Measurements from ENCODE around the gene EFEMP2.

Gene EFEMP2

DNA sequence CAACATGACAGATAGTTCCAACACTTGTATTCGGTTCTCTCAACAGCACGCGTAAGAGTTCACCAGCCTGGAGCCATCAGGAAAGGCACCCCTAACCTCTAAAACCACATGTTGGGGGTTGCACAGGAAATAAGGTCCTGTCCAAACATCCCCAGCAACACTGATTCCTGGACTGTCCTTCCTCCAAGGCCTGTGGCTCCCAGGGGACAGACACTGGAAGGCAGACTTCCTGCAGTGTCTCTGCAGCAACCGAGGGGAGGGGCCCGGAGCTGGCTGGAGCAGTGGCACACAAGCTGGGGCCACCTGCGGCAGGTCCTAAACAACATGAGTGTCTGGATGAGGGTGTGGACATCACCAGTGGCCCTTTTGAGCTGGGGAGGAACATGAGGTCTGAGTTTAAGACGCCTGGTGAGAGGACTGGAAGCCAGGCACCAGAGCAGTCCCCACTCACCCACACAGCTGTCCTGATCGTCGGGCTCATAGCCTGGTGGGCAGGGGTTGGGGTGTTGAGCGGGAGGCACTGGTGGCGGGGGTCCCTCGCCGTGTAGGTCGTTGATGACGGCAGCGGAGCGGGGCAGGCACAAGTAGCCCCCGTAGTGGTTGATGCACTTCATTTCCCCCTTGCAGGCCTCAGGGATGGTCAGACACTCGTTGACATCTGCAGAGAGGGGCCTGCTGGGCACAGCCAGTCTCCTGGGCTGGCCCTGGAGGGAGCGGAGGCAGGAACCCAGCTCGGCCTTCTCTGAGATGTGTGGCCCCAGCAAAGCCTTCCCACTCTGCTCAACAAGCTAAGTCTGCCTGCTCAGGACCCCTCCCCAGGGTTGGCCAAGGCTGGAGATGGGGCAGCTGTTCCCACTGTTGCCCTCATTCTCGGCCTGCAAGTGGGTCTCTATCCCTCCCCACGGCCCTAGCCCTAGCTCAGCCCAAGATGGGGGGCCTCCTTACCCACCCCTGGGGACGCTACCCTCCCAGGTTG is 1.6 kb downstream of the EFEMP2 start:
- H3K27me3 ChIP-seq (ENCODE audit: insufficient read depth, low read length), result no peaks in the 10 kb centered on the region
- H3K79me2 ChIP-seq (ENCODE audit: control insufficient read depth, insufficient read depth, low read length, unreplicated experiment), result peaks cover 17% of the 10 kb centered on the region
- H3K36me3 ChIP-seq (ENCODE audit: insufficient read depth, low read length), result peaks cover 17% of the 10 kb centered on the region; the same call in 1 of the 2 replicates
- H2AFZ ChIP-seq (ENCODE audit: low read length, unreplicated experiment), result no peak overlapping the region
- H3K4me1 ChIP-seq (ENCODE audit: control insufficient read depth, insufficient read depth, low read length, unreplicated experiment), result peaks cover 27% of the 10 kb centered on the region
- H3K4me3 ChIP-seq (ENCODE audit: low read depth, low read length), result peak overlapping the region; percentile 73
- peak overlapping the region; percentile 40; the same call in 1 of the 2 replicates for H3K27ac ChIP-seq (ENCODE audit: low read depth, low read length)

DNA sequence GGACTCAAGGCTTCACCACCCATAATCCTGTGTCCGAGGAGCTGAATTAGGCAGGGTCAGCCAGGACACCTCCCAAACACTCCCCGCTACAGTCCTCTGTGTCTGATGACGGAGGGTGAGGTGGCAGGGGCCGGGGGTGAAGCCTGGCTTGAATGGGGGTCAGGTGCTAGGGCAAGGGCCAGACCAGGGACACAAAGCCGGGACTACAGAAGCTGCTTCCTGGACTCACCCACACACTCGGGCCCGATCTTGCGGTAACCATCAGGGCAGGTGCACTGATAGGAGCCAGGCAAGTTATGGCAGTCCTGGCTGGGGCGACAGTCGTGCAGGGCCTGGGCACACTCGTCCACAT is 2.3 kb downstream of the EFEMP2 start:
- Histone ChIP-seq H3K4me1 (ENCODE audit: control insufficient read depth, insufficient read depth, low read length, unreplicated experiment) (peaks cover 27% of the 10 kb centered on the region), H3K36me3 (ENCODE audit: insufficient read depth, low read length) (peaks cover 20% of the 10 kb centered on the region; the same call in 1 of the 2 replicates), H3K27ac (ENCODE audit: low read depth, low read length) (no peak overlapping the region), H3K27me3 (ENCODE audit: insufficient read depth, low read length) (no peaks in the 10 kb centered on the region), H3K4me3 (ENCODE audit: low read depth, low read length) (peak overlapping the region; percentile 73), H3K79me2 (ENCODE audit: control insufficient read depth, insufficient read depth, low read length, unreplicated experiment) (peaks cover 17% of the 10 kb centered on the region), H2AFZ (ENCODE audit: low read length, unreplicated experiment) (no peak overlapping the region)

DNA sequence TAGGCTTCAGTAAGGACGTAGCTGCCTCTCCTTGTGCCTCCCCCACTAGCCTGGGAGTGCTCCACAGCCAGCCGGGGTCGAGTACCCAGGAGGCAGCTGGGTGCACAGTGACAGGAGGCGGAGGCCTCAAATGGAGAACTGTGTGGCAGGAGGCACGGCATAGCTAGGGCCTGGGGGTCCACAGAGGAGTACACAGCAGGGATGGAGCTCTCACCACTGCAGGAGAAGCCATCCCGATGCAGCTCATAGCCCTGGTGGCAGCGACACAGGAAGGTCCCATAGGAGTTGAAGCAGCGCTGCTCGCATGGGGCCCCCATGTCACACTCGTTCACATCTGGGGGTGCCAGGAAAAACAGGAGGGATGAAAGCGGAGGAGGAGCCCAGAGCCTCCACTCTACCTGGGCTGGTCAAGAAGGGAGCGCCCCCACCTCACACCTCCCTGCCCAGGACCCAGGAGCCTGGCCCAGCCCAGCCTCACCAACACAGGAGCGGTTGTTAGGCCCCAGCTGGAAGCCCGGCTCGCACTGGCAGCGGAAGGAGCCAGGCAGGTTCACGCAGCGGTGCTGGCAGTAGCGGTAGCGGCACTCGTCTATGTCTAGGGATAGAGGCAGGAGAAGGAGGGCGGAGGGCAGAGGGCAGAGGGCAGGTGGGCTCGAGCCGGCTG is 2.8 kb downstream of the EFEMP2 start:
- no peak overlapping the region for H2AFZ ChIP-seq (ENCODE audit: low read length, unreplicated experiment)
- H3K27ac ChIP-seq (ENCODE audit: low read depth, low read length), result no peak overlapping the region
- H3K4me3 ChIP-seq (ENCODE audit: low read depth, low read length), result no peak overlapping the region; the same call in 1 of the 2 replicates
- no peaks in the 10 kb centered on the region for H3K27me3 ChIP-seq (ENCODE audit: insufficient read depth, low read length)
- H3K4me1 ChIP-seq (ENCODE audit: control insufficient read depth, insufficient read depth, low read length, unreplicated experiment), result peaks cover 27% of the 10 kb centered on the region
- H3K79me2 ChIP-seq (ENCODE audit: control insufficient read depth, insufficient read depth, low read length, unreplicated experiment), result peaks cover 17% of the 10 kb centered on the region
- peaks cover 20% of the 10 kb centered on the region; the same call in 1 of the 2 replicates for H3K36me3 ChIP-seq (ENCODE audit: insufficient read depth, low read length)

DNA sequence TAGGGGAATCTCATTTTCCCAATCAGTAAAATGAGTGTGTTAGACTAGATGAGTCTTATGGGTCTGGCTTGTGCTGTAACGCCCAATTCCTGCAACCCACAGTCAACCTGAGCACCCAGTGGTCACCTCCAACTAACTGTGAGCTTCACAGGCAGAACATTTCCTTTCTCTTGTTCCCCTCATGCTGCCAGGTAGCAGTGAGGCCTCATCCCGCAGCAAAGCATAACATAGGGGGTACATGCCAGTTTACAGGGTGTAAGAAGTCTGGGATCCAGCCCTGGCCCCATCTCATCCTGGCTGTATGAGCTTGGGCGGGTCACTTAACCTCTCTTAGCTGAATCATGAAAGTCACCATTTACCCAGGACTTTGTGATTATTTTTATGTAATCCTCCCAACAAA is 3.7 kb downstream of the EFEMP2 start:
- Histone ChIP-seq H3K27ac (ENCODE audit: low read depth, low read length) (no peak overlapping the region), H3K27me3 (ENCODE audit: insufficient read depth, low read length) (no peaks in the 10 kb centered on the region), H3K79me2 (ENCODE audit: control insufficient read depth, insufficient read depth, low read length, unreplicated experiment) (peaks cover 17% of the 10 kb centered on the region), H3K4me1 (ENCODE audit: control insufficient read depth, insufficient read depth, low read length, unreplicated experiment) (peaks cover 27% of the 10 kb centered on the region), H2AFZ (ENCODE audit: low read length, unreplicated experiment) (no peak overlapping the region), H3K36me3 (ENCODE audit: insufficient read depth, low read length) (peaks cover 26% of the 10 kb centered on the region; the same call in 1 of the 2 replicates), H3K4me3 (ENCODE audit: low read depth, low read length) (no peak overlapping the region)

DNA sequence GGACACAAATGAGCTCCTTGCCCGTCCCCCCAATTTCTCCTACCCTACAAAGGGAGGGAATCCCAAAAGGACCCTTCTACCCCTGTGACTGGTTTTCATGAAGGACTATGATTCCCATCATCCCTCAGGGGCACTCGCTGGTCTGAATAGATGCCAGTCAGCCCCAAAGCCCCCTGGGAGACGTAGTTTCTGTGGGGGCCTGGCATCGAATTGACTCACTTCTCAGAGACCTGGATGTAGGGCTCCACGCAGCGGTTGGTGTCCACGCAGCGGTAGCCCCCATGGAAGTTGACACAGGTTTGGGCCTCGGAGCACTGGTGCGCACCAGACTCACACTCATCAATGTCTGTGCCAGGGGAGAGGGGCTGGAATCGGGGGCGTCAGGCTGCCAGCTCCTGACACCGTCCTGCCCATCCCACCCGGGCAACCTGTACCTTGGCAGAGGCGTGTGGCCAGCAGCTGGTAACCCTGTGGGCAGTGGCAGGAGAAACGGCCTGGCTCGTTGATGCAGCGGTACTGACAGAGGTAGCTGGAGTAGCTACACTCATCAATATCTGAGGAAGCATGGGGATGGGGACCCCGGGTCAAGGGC is 4.4 kb downstream of the EFEMP2 start:
- Histone ChIP-seq H3K36me3 (ENCODE audit: insufficient read depth, low read length) (peaks cover 26% of the 10 kb centered on the region; the same call in 1 of the 2 replicates), H3K4me3 (ENCODE audit: low read depth, low read length) (no peak overlapping the region), H3K27me3 (ENCODE audit: insufficient read depth, low read length) (no peaks in the 10 kb centered on the region), H2AFZ (ENCODE audit: low read length, unreplicated experiment) (no peak overlapping the region), H3K27ac (ENCODE audit: low read depth, low read length) (no peak overlapping the region), H3K79me2 (ENCODE audit: control insufficient read depth, insufficient read depth, low read length, unreplicated experiment) (peaks cover 20% of the 10 kb centered on the region), H3K4me1 (ENCODE audit: control insufficient read depth, insufficient read depth, low read length, unreplicated experiment) (peaks cover 25% of the 10 kb centered on the region)

DNA sequence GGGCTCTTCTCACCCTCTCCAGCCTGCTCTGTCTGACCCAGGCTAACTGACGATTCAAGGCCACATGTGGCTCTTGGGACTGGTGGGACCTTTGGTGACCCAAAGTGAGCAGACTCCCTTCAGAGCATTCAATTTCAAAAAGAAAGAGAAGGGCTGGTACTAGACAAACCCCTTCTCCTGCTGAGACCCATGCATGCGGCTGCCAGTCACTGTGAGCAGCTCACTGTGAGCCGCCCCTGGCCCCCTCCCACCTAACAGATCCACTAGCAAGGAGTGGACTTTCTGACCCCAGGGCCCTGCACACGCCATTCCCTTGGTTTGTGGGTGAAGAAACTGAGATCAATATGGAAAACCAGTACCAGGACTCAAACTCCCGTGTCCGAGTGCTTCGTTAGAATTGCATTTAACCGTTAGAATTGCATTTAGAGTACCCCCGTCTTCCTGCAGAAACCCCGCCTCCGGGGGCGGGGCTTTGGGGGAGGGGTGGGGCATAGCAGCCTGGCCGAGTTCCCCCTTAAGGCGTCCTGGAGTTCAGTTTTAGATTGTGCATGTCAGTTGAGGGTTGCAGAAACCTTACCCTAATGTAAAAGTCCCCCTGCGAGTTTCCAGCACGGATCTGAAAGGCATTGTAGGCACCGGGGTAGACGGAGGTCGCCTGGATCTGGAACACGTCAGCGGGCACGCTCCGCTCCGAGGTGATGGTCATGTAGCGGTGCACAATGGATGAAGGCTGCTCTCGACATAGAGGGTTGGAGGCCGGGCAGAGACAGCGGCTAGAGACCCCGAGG is 5.1 kb downstream of the EFEMP2 start:
- Histone ChIP-seq H3K36me3 (ENCODE audit: insufficient read depth, low read length) (peaks cover 26% of the 10 kb centered on the region; the same call in 1 of the 2 replicates), H3K4me1 (ENCODE audit: control insufficient read depth, insufficient read depth, low read length, unreplicated experiment) (peaks cover 28% of the 10 kb centered on the region), H3K27ac (ENCODE audit: low read depth, low read length) (no peak overlapping the region), H3K27me3 (ENCODE audit: insufficient read depth, low read length) (no peaks in the 10 kb centered on the region), H3K79me2 (ENCODE audit: control insufficient read depth, insufficient read depth, low read length, unreplicated experiment) (peaks cover 26% of the 10 kb centered on the region), H2AFZ (ENCODE audit: low read length, unreplicated experiment) (no peak overlapping the region), H3K4me3 (ENCODE audit: low read depth, low read length) (no peak overlapping the region)

DNA sequence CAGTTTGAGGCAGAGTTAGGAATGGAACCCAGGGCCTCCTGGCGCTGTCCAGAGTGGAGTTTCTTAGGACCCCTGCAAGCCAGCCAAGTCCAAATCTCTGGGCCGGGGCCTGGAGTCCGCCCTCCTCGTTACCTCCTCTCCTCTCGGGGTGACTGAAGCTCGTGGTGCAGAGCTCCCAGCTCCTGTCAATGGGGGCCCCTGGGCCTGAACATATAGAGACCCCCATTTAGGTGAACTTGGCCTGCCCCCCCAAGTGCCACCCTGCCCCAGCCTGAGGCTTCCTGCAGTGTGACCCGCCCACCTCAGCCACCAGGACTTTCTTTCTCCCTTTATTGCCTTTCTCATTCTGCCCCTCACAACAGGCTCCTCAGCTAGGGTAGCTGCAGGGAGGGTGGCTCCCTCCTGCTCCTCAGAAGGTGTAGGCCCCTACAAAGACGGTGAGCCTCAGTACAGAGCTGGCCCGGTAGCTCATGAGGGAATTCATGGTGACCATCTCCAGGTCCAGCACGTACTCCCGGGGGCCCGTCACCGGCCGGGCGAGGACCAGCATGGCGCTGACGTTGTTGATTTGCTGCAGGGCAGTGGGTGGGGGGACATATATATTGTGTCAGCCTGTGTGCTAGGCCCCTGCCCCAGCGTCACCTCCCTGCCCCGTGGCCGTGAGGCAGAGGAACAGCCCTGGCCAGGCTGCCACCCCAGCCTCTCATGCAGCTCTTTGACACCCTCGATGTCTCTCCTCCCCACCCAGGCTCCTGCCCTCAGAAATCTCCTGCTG is 5.9 kb downstream of the EFEMP2 start:
- H3K36me3 ChIP-seq (ENCODE audit: insufficient read depth, low read length), result peaks cover 26% of the 10 kb centered on the region; the same call in 1 of the 2 replicates
- H3K27me3 ChIP-seq (ENCODE audit: insufficient read depth, low read length), result no peaks in the 10 kb centered on the region
- H3K27ac ChIP-seq (ENCODE audit: low read depth, low read length), result no peak overlapping the region
- no peak overlapping the region for H3K4me3 ChIP-seq (ENCODE audit: low read depth, low read length)
- no peak overlapping the region for H2AFZ ChIP-seq (ENCODE audit: low read length, unreplicated experiment)
- peaks cover 26% of the 10 kb centered on the region for H3K79me2 ChIP-seq (ENCODE audit: control insufficient read depth, insufficient read depth, low read length, unreplicated experiment)
- peaks cover 33% of the 10 kb centered on the region for H3K4me1 ChIP-seq (ENCODE audit: control insufficient read depth, insufficient read depth, low read length, unreplicated experiment)

DNA sequence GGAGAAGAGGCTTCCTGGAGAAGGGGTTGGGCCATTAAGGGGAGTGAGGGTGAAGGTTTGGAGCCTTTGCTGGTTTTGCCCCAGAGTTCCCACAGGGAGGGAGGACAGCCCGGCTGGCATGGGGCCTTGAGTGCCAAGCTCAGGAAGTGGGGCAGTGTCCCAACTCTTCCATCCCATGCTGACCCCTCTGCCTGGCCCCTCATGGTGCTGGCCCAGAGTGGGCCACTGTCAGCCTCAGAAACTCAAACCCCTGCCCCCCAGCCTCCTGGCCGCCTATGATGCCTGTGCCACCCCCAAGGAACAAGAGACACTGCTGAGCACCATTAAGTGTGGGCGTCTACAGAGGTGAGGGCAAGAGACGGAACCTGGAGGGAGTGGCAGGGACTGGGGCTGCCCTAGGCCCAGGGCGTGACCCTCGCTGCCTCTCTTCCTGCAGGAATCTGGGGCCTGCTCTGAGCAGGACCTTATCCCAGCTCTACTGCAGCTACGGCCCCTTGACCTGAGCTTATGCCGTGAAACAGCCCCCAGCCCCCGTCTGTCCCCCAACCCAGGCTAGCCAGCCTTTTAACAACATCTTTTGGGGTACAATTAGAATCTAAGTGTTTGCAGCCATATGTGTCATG is 6.9 kb downstream of the EFEMP2 start:
- no peak overlapping the region for H2AFZ ChIP-seq (ENCODE audit: low read length, unreplicated experiment)
- peaks cover 26% of the 10 kb centered on the region for H3K4me1 ChIP-seq (ENCODE audit: control insufficient read depth, insufficient read depth, low read length, unreplicated experiment)
- peaks cover 26% of the 10 kb centered on the region; the same call in 1 of the 2 replicates for H3K36me3 ChIP-seq (ENCODE audit: insufficient read depth, low read length)

DNA sequence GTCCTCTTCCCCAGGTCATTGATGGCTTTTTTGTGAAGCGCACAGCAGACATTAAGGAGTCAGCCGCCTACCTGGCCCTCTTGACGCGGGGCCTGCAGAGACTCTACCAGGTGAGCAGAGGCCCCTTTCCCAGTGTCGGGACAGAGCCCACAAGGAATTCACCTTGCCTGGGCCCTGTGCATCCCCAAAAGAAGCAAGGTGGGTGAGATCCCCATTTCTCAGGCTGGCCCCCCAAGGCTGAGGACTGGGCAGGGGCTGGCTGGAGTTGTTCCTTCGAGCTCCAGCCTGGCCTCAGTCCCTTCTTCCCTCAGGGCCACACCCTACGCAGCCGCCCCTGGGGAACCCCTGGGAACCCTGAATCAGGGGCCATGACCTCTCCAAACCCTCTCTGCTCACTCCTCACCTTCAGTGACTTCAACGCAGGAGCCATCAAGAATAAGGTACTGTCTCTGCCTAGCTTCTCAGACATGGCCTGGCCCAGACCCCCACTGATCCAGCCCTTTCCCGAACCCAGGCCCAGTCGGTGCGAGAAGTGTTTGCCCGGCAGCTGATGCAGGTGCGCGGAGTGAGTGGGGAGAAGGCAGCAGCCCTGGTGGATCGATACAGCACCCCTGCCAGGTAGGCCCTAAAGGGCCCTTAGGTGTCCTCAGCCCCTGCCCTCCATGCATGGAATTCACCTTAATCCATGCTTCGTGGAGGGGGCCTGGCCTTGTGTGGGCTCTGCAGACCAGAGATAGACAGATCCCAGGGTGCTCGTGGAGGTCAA is 7.7 kb downstream of the EFEMP2 start:
- H2AFZ ChIP-seq (ENCODE audit: low read length, unreplicated experiment), result no peak overlapping the region
- no peak overlapping the region for H3K27ac ChIP-seq (ENCODE audit: low read depth, low read length)
- peaks cover 21% of the 10 kb centered on the region for H3K79me2 ChIP-seq (ENCODE audit: control insufficient read depth, insufficient read depth, low read length, unreplicated experiment)
- peaks cover 20% of the 10 kb centered on the region for H3K4me1 ChIP-seq (ENCODE audit: control insufficient read depth, insufficient read depth, low read length, unreplicated experiment)
- no peak overlapping the region for H3K4me3 ChIP-seq (ENCODE audit: low read depth, low read length)
- H3K27me3 ChIP-seq (ENCODE audit: insufficient read depth, low read length), result no peaks in the 10 kb centered on the region
- peaks cover 26% of the 10 kb centered on the region; the same call in 1 of the 2 replicates for H3K36me3 ChIP-seq (ENCODE audit: insufficient read depth, low read length)

More for the DNA sequence above, 6.9 kb downstream of the EFEMP2 start:
- Histone ChIP-seq H3K27me3 (ENCODE audit: insufficient read depth, low read length) (no peaks in the 10 kb centered on the region), H3K79me2 (ENCODE audit: control insufficient read depth, insufficient read depth, low read length, unreplicated experiment) (peaks cover 22% of the 10 kb centered on the region), H3K27ac (ENCODE audit: low read depth, low read length) (no peak overlapping the region), H3K4me3 (ENCODE audit: low read depth, low read length) (no peak overlapping the region)

Measured in ACC112 (cell line).